B cell (primary cell): ENCODE data around the gene GSTO2.

Source experiments
- CTCF ChIP-seq: fragments of 200-600 bp; IDR thresholded peaks from one replicate; pipeline ENCODE4 v1.8.0; 2022; ENCODE audit warnings: antibody characterized with exemption, mild to moderate bottlenecking
- EZH2 ChIP-seq: IDR thresholded peaks from 2 replicates; pipeline ENCODE4 v1.6.1; 2012; ENCODE audit warnings: borderline replicate concordance, low read depth, mild to moderate bottlenecking, moderate library complexity, low read length; ENCODE audit not compliant: insufficient read depth, poor library complexity, severe bottlenecking

- TF ChIP-seq CTCF (no peak), EZH2 (no peak)
Observed at GRCh38 chr10:104243512-104243911, 25.5 kb upstream of the GSTO2 start.
